ENCODE measurements around the gene REPS2.

GRCh38 chrX:16957751-16958150, 11.3 kb downstream of the REPS2 start:
- TF ChIP-seq CTCF (IDR thresholded peaks at IDR 0.05): no peak
- no peak for TF ChIP-seq POLR2A (IDR thresholded peaks at IDR 0.05)
